ENCODE results near the gene SEMA4A. TPM values are rescaled to one million over a fixed set of nuclear protein-coding genes. Genes with fewer than 3 reads are reported as not detected.

Gene SEMA4A
- polyA plus RNA-seq, 1 donor from 2014 or later = 17.1 TPM

GRCh38 chr1:156203331-156203730 is 49.9 kb downstream of the SEMA4A start:
- peaks cover 4% of the 10 kb centered on the region for H3K79me2 ChIP-seq (replicated peaks; ENCODE audit: insufficient read depth, low read length)
- H3F3A ChIP-seq (ENCODE audit: insufficient read depth, low read length, poor library complexity, severe bottlenecking) = no peaks in the 10 kb centered on the region
- no peaks in the 10 kb centered on the region for H3K36me3 ChIP-seq (ENCODE audit: insufficient read depth, low read length)
- no peak overlapping the region for H2AFZ ChIP-seq (ENCODE audit: low read depth, low read length)
- no peak overlapping the region for H3K27ac ChIP-seq (ENCODE audit: low read length)
- H3K9ac ChIP-seq (ENCODE audit: low read length) = no peak overlapping the region
- H4K20me1 ChIP-seq (ENCODE audit: insufficient read depth) = no peaks in the 10 kb centered on the region
- H3K4me3 ChIP-seq (ENCODE audit: low read length) = no peak overlapping the region
- no peaks in the 10 kb centered on the region for H3K9me2 ChIP-seq (ENCODE audit: insufficient read depth, low read length)
- H3K4me2 ChIP-seq (ENCODE audit: low read length) = no peak overlapping the region
- TF ChIP-seq SMC3 (conservative IDR thresholded peaks at IDR 0.05; ENCODE audit: poor library complexity) = no peak
- no peak for TF ChIP-seq EZH2 (IDR thresholded peaks at IDR 0.05; ENCODE audit: borderline replicate concordance, insufficient read depth, low read length, poor library complexity, severe bottlenecking)
- no peak for TF ChIP-seq RAD21 (conservative IDR thresholded peaks at IDR 0.05)
- TF ChIP-seq EP300 (conservative IDR thresholded peaks at IDR 0.05; ENCODE audit: poor library complexity, severe bottlenecking) = no peak
- TF ChIP-seq REST (IDR thresholded peaks at IDR 0.05; ENCODE audit: borderline replicate concordance) = no peak
- no peak for TF ChIP-seq TAF1 (IDR thresholded peaks at IDR 0.05; ENCODE audit: low read depth)
- TF ChIP-seq POLR2AphosphoS5 (IDR thresholded peaks at IDR 0.05) = no peak
- TF ChIP-seq CTCF (IDR thresholded peaks at IDR 0.05; ENCODE audit: poor library complexity, severe bottlenecking) = no peak
- TF ChIP-seq MXI1 (conservative IDR thresholded peaks at IDR 0.05; ENCODE audit: poor library complexity, severe bottlenecking) = no peak
- H3K27me3 ChIP-seq (ENCODE audit: insufficient read depth, low read depth, low read length) = no peaks in the 10 kb centered on the region
- no peaks in the 10 kb centered on the region for H3K9me3 ChIP-seq (ENCODE audit: low read length)

GRCh38 chr1:156204686-156205085 is 51.3 kb downstream of the SEMA4A start:
- Histone ChIP-seq H3K9me2 (ENCODE audit: insufficient read depth, low read length) (no peaks in the 10 kb centered on the region), H3K4me3 (ENCODE audit: low read length) (no peak overlapping the region), H3K9ac (ENCODE audit: low read length) (no peak overlapping the region), H3K27ac (ENCODE audit: low read length) (no peak overlapping the region), H3F3A (ENCODE audit: insufficient read depth, low read length, poor library complexity, severe bottlenecking) (no peaks in the 10 kb centered on the region), H3K9me3 (ENCODE audit: low read length) (no peaks in the 10 kb centered on the region), H3K36me3 (ENCODE audit: insufficient read depth, low read length) (no peaks in the 10 kb centered on the region), H4K20me1 (ENCODE audit: insufficient read depth) (no peaks in the 10 kb centered on the region), H3K4me2 (ENCODE audit: low read length) (no peak overlapping the region), H3K79me2 (replicated peaks; ENCODE audit: insufficient read depth, low read length) (no peaks in the 10 kb centered on the region), H3K27me3 (ENCODE audit: insufficient read depth, low read depth, low read length) (no peaks in the 10 kb centered on the region), H2AFZ (ENCODE audit: low read depth, low read length) (no peak overlapping the region)
- TF ChIP-seq MXI1 (conservative IDR thresholded peaks at IDR 0.05; ENCODE audit: poor library complexity, severe bottlenecking) = no peak
- no peak for TF ChIP-seq REST (IDR thresholded peaks at IDR 0.05; ENCODE audit: borderline replicate concordance)

Data from neural cell (in vitro differentiated cells).